GM18498 (cell line): ENCODE data around the gene CHAC1.
A peak's percentile ranks its signal among the peaks of the same experiment; 100 is the strongest.

Experiments
- ATAC-seq: cut with Tn5 transposase; IDR thresholded peaks from one replicate; pipeline ENCODE4 v1.9.1; 2021; ENCODE audit warnings: mild to moderate bottlenecking, moderate library complexity; ENCODE audit not compliant: unreplicated experiment

The CHAC1 gene

GRCh38 chr15:40952901-40953712 lies at the start of gene CHAC1:
CHAC1 (plus strand) TSS chr15:40953471; CDS start chr15:40953584, 113 bp downstream.
- peak; percentile 94 for ATAC-seq

GRCh38 chr15:40904552-40905201 lies 48.6 kb upstream of the CHAC1 start:
- no peak for ATAC-seq

GRCh38 chr15:40906091-40906990 lies 46.9 kb upstream of the CHAC1 start:
- ATAC-seq, result peak; percentile 65

GRCh38 chr15:40906991-40907802 lies 46.1 kb upstream of the CHAC1 start:
- peak; percentile 15 for ATAC-seq

- ATAC-seq, result no peak
Observed at GRCh38 chr15:40908095-40908494, 45.2 kb upstream of the CHAC1 start.

- ATAC-seq, result no peak
Observed at GRCh38 chr15:40909662-40910630, 43.3 kb upstream of the CHAC1 start.

GRCh38 chr15:40911141-40911540 lies 42.1 kb upstream of the CHAC1 start:
- ATAC-seq, result no peak

GRCh38 chr15:40911693-40912092 lies 41.6 kb upstream of the CHAC1 start:
- ATAC-seq, result no peak

GRCh38 chr15:40912478-40912877 lies 40.8 kb upstream of the CHAC1 start:
- ATAC-seq, result no peak

GRCh38 chr15:40914013-40914412 lies 39.3 kb upstream of the CHAC1 start:
- no peak for ATAC-seq

- ATAC-seq, result no peak
Observed at GRCh38 chr15:40914486-40914885, 38.8 kb upstream of the CHAC1 start.

- no peak for ATAC-seq
Observed at GRCh38 chr15:40915116-40915661, 38.1 kb upstream of the CHAC1 start.

- ATAC-seq, result no peak
Observed at GRCh38 chr15:40915679-40916078, 37.6 kb upstream of the CHAC1 start.

- no peak for ATAC-seq
Observed at GRCh38 chr15:40917585-40917984, 35.7 kb upstream of the CHAC1 start.

GRCh38 chr15:40918146-40918798 lies 35.0 kb upstream of the CHAC1 start:
- no peak for ATAC-seq

- no peak for ATAC-seq
Observed at GRCh38 chr15:40918799-40919392, 34.4 kb upstream of the CHAC1 start.

- no peak for ATAC-seq
Observed at GRCh38 chr15:40921949-40922607, 31.2 kb upstream of the CHAC1 start.

- ATAC-seq, result no peak
Observed at GRCh38 chr15:40922608-40923005, 30.7 kb upstream of the CHAC1 start.
